ENCODE results near the gene LTK. TPM values are rescaled to one million over a fixed set of nuclear protein-coding genes. Genes with fewer than 3 reads are reported as not detected.
A peak's percentile ranks its signal among the peaks of the same experiment; 100 is the strongest.

Gene LTK
- total RNA-seq, 1 experiment from 2014 or later, result 9.2 TPM

DNA sequence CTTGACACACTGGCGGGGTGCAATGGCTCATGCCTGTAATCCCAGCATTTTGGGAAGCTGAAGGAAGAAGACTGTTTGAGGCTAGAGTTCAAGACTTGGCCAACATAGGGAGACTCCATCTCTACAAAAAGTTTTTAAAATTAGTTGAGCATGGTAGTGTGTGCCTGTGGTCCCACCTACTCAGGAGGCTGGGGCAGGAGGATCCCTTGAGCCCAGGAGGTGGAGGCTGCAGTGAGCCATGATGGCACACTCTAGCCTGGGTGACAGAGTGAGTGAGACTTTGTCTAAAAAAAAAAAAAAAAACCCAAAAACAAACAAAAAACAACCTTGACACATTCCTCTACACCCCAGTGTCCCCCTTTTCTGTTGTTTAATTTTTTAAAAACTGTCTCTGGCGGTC, 24.0 kb downstream of the LTK start:
- no peaks in the 10 kb centered on the region for H3K27me3 ChIP-seq (ENCODE audit: insufficient read depth, low read length)
- H3K9me2 ChIP-seq (ENCODE audit: insufficient read depth), result no peaks in the 10 kb centered on the region
- no peak overlapping the region for H2AFZ ChIP-seq (ENCODE audit: low read depth, low read length, poor library complexity, severe bottlenecking)
- TF ChIP-seq SP1 (IDR thresholded peaks at IDR 0.05; ENCODE audit: low read depth), result no peak
- TF ChIP-seq RAD21 (IDR thresholded peaks at IDR 0.05; ENCODE audit: low read depth), result no peak
- TF ChIP-seq EZH2phosphoT487 (IDR thresholded peaks at IDR 0.05; ENCODE audit: borderline replicate concordance), result no peak
- TF ChIP-seq ZFX (IDR thresholded peaks at IDR 0.05), result no peak
- TF ChIP-seq POLR2AphosphoS5 (IDR thresholded peaks at IDR 0.05; ENCODE audit: low read depth, low read length), result no peak
- no peak for TF ChIP-seq TCF7L2 (IDR thresholded peaks at IDR 0.05; ENCODE audit: borderline replicate concordance, extremely low read depth, insufficient read depth, insufficient read length)
- no peak for TF ChIP-seq POLR2A (IDR thresholded peaks at IDR 0.05; ENCODE audit: borderline replicate concordance, extremely low read depth, insufficient read depth, insufficient read length)
- TF ChIP-seq ELF1 (IDR thresholded peaks at IDR 0.05; ENCODE audit: borderline replicate concordance, low read depth), result no peak
- TF ChIP-seq FOSL1 (IDR thresholded peaks at IDR 0.05; ENCODE audit: low read depth), result no peak
- TF ChIP-seq, protein P1, sequence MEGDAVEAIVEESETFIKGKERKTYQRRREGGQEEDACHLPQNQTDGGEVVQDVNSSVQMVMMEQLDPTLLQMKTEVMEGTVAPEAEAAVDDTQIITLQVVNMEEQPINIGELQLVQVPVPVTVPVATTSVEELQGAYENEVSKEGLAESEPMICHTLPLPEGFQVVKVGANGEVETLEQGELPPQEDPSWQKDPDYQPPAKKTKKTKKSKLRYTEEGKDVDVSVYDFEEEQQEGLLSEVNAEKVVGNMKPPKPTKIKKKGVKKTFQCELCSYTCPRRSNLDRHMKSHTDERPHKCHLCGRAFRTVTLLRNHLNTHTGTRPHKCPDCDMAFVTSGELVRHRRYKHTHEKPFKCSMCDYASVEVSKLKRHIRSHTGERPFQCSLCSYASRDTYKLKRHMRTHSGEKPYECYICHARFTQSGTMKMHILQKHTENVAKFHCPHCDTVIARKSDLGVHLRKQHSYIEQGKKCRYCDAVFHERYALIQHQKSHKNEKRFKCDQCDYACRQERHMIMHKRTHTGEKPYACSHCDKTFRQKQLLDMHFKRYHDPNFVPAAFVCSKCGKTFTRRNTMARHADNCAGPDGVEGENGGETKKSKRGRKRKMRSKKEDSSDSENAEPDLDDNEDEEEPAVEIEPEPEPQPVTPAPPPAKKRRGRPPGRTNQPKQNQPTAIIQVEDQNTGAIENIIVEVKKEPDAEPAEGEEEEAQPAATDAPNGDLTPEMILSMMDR (IDR thresholded peaks at IDR 0.05 in 2 of 3, conservative IDR thresholded peaks at IDR 0.05 in 1 of 3; ENCODE audit: borderline replicate concordance in 1 of 3, insufficient read depth in 1 of 3, low read depth in 2 of 3, low read length in 2 of 3), result no peak
- TF ChIP-seq, protein P2, sequence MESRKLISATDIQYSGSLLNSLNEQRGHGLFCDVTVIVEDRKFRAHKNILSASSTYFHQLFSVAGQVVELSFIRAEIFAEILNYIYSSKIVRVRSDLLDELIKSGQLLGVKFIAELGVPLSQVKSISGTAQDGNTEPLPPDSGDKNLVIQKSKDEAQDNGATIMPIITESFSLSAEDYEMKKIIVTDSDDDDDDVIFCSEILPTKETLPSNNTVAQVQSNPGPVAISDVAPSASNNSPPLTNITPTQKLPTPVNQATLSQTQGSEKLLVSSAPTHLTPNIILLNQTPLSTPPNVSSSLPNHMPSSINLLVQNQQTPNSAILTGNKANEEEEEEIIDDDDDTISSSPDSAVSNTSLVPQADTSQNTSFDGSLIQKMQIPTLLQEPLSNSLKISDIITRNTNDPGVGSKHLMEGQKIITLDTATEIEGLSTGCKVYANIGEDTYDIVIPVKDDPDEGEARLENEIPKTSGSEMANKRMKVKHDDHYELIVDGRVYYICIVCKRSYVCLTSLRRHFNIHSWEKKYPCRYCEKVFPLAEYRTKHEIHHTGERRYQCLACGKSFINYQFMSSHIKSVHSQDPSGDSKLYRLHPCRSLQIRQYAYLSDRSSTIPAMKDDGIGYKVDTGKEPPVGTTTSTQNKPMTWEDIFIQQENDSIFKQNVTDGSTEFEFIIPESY (IDR thresholded peaks at IDR 0.05; ENCODE audit: extremely low read depth, insufficient replicate concordance, low read length), result no peak
- no peaks in the 10 kb centered on the region for H3K36me3 ChIP-seq (ENCODE audit: control insufficient read depth in 1 of 2, insufficient read depth in 2 of 2, low read length in 2 of 2)
- POLR2A ChIA-PET, result interaction anchor here (0.7 to 1.4 kb wide), 2 partner anchors 11 to 55 kb away, joined by 3 to 4 read pairs; partner anchors contain the start of gene RPAP1
- H3K4me2 ChIP-seq (ENCODE audit: low read length), result peak overlapping the region; percentile 60
- RAD21 ChIA-PET (ENCODE audit: low non-redundant PET in 1 of 2, low total read pairs in 2 of 2, uncharacterized antibody in 2 of 2, unreplicated experiment in 2 of 2), result no interaction called here
- ATAC-seq (no peak), DNase-seq (ENCODE audit: low read depth, low spot score) (no peak)
- H3K4me3 ChIP-seq (replicated peaks in 1 of 2; ENCODE audit: low read depth in 1 of 2, low read length in 2 of 2), result no peak overlapping the region
- H4K20me1 ChIP-seq (ENCODE audit: insufficient read depth), result no peaks in the 10 kb centered on the region
- no peaks in the 10 kb centered on the region for H3K79me2 ChIP-seq (ENCODE audit: insufficient read depth, low read length)
- H3K9ac ChIP-seq (ENCODE audit: low read length), result no peak overlapping the region
- H3K4me1 ChIP-seq (ENCODE audit: control insufficient read depth in 1 of 2, insufficient read depth in 2 of 2, low read length in 2 of 2), result peaks cover 37 to 70% of the 10 kb centered on the region in 2 experiments
- intact Hi-C loops (cut with micrococcal nuclease), result no loop called here
- no peak overlapping the region for H3K27ac ChIP-seq (ENCODE audit: low read depth, low read length)
- H3K9me3 ChIP-seq (ENCODE audit: control insufficient read depth in 1 of 2, insufficient read depth in 1 of 2, low read depth in 1 of 2, low read length in 2 of 2), result no peaks in the 10 kb centered on the region
- BruUV-seq (replicated peaks), result no TSS peak
- CTCF ChIA-PET, result interaction anchor here (0.7 kb wide), 1 partner anchor 114 kb away, joined by 3 read pairs; no protein-coding TSS in a partner anchor

All from HCT116 (cell line).